Measurements from ENCODE around the gene POC5.

Gene POC5

GRCh38 chr5:75756211-75756610, 39.0 kb upstream of the POC5 start:
- H3K36me3 ChIP-seq (ENCODE audit: insufficient read depth, low read length) = no peaks in the 10 kb centered on the region
- no peaks in the 10 kb centered on the region for H3K79me2 ChIP-seq (ENCODE audit: insufficient read depth, low read length)
- H2AFZ ChIP-seq (ENCODE audit: low read length) = no peak overlapping the region
- H3K9me2 ChIP-seq (ENCODE audit: low read depth, low read length) = 0 out of 2 replicates have a peak, but pooled peaks cover 3% of the 10 kb centered on the region
- no peak overlapping the region for H3K4me2 ChIP-seq (ENCODE audit: low read length)
- H3F3A ChIP-seq (ENCODE audit: insufficient read depth, low read length) = no peaks in the 10 kb centered on the region
- H3K9me3 ChIP-seq (ENCODE audit: low read length) = no peaks in the 10 kb centered on the region
- no peaks in the 10 kb centered on the region for H4K20me1 ChIP-seq (ENCODE audit: insufficient read depth, low read length)
- no peaks in the 10 kb centered on the region for H3K27me3 ChIP-seq (ENCODE audit: insufficient read depth, low read length)
- H3K9ac ChIP-seq (ENCODE audit: low read length) = no peak overlapping the region
- no peak overlapping the region for H3K27ac ChIP-seq (ENCODE audit: low read depth, low read length, poor library complexity, severe bottlenecking)
- no peak overlapping the region for H3K4me3 ChIP-seq (ENCODE audit: low read depth, low read length, poor library complexity, severe bottlenecking)
- TF ChIP-seq EZH2 (IDR thresholded peaks at IDR 0.05; ENCODE audit: borderline replicate concordance, low read length) (no peak), CTCF (IDR thresholded peaks at IDR 0.05; ENCODE audit: low read length) (no peak)
- no peaks in the 10 kb centered on the region for H3K4me1 ChIP-seq (ENCODE audit: insufficient read depth, low read length, severe bottlenecking)

- Histone ChIP-seq H3K79me2 (ENCODE audit: insufficient read depth, low read length) (no peaks in the 10 kb centered on the region), H3K9ac (ENCODE audit: low read length) (no peak overlapping the region), H3K27ac (ENCODE audit: low read depth, low read length, poor library complexity, severe bottlenecking) (no peak overlapping the region), H3K4me1 (ENCODE audit: insufficient read depth, low read length, severe bottlenecking) (no peaks in the 10 kb centered on the region), H2AFZ (ENCODE audit: low read length) (no peak overlapping the region), H3K4me3 (ENCODE audit: low read depth, low read length, poor library complexity, severe bottlenecking) (no peak overlapping the region), H4K20me1 (ENCODE audit: insufficient read depth, low read length) (no peaks in the 10 kb centered on the region), H3K9me2 (ENCODE audit: low read depth, low read length) (0 out of 2 replicates have a peak, but pooled peaks cover 3% of the 10 kb centered on the region), H3F3A (ENCODE audit: insufficient read depth, low read length) (no peaks in the 10 kb centered on the region), H3K27me3 (ENCODE audit: insufficient read depth, low read length) (no peaks in the 10 kb centered on the region), H3K36me3 (ENCODE audit: insufficient read depth, low read length) (no peaks in the 10 kb centered on the region), H3K9me3 (ENCODE audit: low read length) (no peaks in the 10 kb centered on the region), H3K4me2 (ENCODE audit: low read length) (no peak overlapping the region)
- TF ChIP-seq EZH2 (IDR thresholded peaks at IDR 0.05; ENCODE audit: borderline replicate concordance, low read length) (no peak), CTCF (IDR thresholded peaks at IDR 0.05; ENCODE audit: low read length) (no peak)
These were observed 35.9 kb upstream of the POC5 start for GRCh38 chr5:75753182-75753581.

DNA sequence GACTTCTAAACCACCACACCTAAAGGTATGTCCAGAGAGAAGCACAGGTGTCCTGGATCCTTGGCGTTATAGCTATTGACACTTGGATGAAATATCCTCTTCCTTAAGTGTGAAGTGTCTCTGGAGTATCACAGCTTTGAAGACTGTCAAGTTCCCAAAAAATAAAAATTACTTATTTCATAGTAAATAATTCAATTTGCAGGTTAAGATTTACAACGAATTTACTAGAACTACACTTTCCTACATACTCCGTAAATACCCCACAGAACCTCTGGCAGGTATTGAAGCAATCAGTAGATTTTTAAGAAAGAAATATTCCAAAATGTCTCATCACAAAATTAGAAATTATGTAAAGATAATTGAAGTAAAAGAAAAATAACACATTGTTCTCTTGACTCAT, 27.1 kb upstream of the POC5 start:
- Histone ChIP-seq H3K9me2 (ENCODE audit: low read depth, low read length) (no peaks in the 10 kb centered on the region), H3K27me3 (ENCODE audit: insufficient read depth, low read length) (no peaks in the 10 kb centered on the region), H3F3A (ENCODE audit: insufficient read depth, low read length) (no peaks in the 10 kb centered on the region), H3K9ac (ENCODE audit: low read length) (no peak overlapping the region), H3K79me2 (ENCODE audit: insufficient read depth, low read length) (no peaks in the 10 kb centered on the region), H3K4me1 (ENCODE audit: insufficient read depth, low read length, severe bottlenecking) (no peaks in the 10 kb centered on the region), H3K9me3 (ENCODE audit: low read length) (no peaks in the 10 kb centered on the region), H2AFZ (ENCODE audit: low read length) (no peak overlapping the region), H3K27ac (ENCODE audit: low read depth, low read length, poor library complexity, severe bottlenecking) (no peak overlapping the region), H3K4me2 (ENCODE audit: low read length) (no peak overlapping the region), H3K4me3 (ENCODE audit: low read depth, low read length, poor library complexity, severe bottlenecking) (no peak overlapping the region), H4K20me1 (ENCODE audit: insufficient read depth, low read length) (no peaks in the 10 kb centered on the region), H3K36me3 (ENCODE audit: insufficient read depth, low read length) (no peaks in the 10 kb centered on the region)
- TF ChIP-seq CTCF (IDR thresholded peaks at IDR 0.05; ENCODE audit: low read length) (no peak), EZH2 (IDR thresholded peaks at IDR 0.05; ENCODE audit: borderline replicate concordance, low read length) (no peak)

Data from OCI-LY1 (cell line).